Neural cell (in vitro differentiated cells): Measurements from ENCODE around the gene NTHL1. TPM values are rescaled to one million over a fixed set of nuclear protein-coding genes. Genes with fewer than 3 reads are reported as not detected.

Experiments
- H2AFZ ChIP-seq: fragments of 200-600, 300-800 bp; sonication (generic), shearing (Covaris generic); 2 replicates; pipeline ENCODE4 v1.6.0; 2014; ENCODE audit warnings: low read depth, mild to moderate bottlenecking, antibody characterized with exemption, low read length, moderate library complexity
- H3F3A ChIP-seq: fragments of 200-600 bp; shearing (Covaris generic); 2 replicates; pipeline ENCODE4 v1.6.1; 2016; ENCODE audit warnings: mild to moderate bottlenecking, moderate library complexity, mixed read lengths, antibody characterized with exemption, low read length; ENCODE audit not compliant: insufficient read depth, poor library complexity, severe bottlenecking
- H3K27ac ChIP-seq: fragments of 200-600, 300-800 bp; sonication (generic), shearing (Covaris generic); 2 replicates; pipeline ENCODE4 v1.5.1; 2014; ENCODE audit warnings: mild to moderate bottlenecking, low read length, moderate library complexity
- H3K27me3 ChIP-seq: fragments of 300-800, 200-600 bp; sonication (generic), shearing (Covaris generic); 2 replicates; pipeline ENCODE4 v1.6.0; 2014; ENCODE audit warnings: mild to moderate bottlenecking, low read depth, low read length, moderate library complexity; ENCODE audit not compliant: insufficient read depth
- H3K36me3 ChIP-seq: fragments of 300-800, 200-600 bp; sonication (generic), shearing (Covaris generic); 2 replicates; pipeline ENCODE4 v1.5.1; 2014; ENCODE audit warnings: mild to moderate bottlenecking, antibody characterized with exemption, low read length, moderate library complexity; ENCODE audit not compliant: insufficient read depth
- H3K4me2 ChIP-seq: fragments of 300-800, 200-600 bp; sonication (generic), shearing (Covaris generic); 2 replicates; pipeline ENCODE4 v1.6.0; 2014; ENCODE audit warnings: mild to moderate bottlenecking, low read length
- H3K4me3 ChIP-seq: fragments of 300-800, 200-600 bp; sonication (generic), shearing (Covaris generic); 2 replicates; pipeline ENCODE4 v1.5.1; 2014; ENCODE audit warnings: mild to moderate bottlenecking, low read length, moderate library complexity
- H3K79me2 ChIP-seq: fragments of 200-600 bp; shearing (Covaris generic); replicated peaks from 2 replicates; pipeline ENCODE4 v1.6.0; 2014; ENCODE audit warnings: mild to moderate bottlenecking, low read length, moderate library complexity; ENCODE audit not compliant: insufficient read depth
- H3K9ac ChIP-seq: fragments of 300-800, 200-600 bp; sonication (generic), shearing (Covaris generic); 2 replicates; pipeline ENCODE4 v1.6.1; 2016; ENCODE audit warnings: mild to moderate bottlenecking, low read length, mixed read lengths
- H3K9me2 ChIP-seq: fragments of 200-600 bp; shearing (Covaris generic); 2 replicates; pipeline ENCODE4 v1.6.1; 2016; ENCODE audit warnings: mild to moderate bottlenecking, low read length, mixed read lengths; ENCODE audit not compliant: insufficient read depth
- H3K9me3 ChIP-seq: fragments of 200-600, 300-800 bp; sonication (generic), shearing (Covaris generic); 2 replicates; pipeline ENCODE4 v1.6.1; 2016; ENCODE audit warnings: mild to moderate bottlenecking, mixed run types, low read length, moderate library complexity, mixed read lengths
- H4K20me1 ChIP-seq: fragments of 200-600 bp; shearing (Covaris generic); 2 replicates; pipeline ENCODE4 v1.6.1; 2016; ENCODE audit warnings: mild to moderate bottlenecking, mixed run types; ENCODE audit not compliant: insufficient read depth
- CTCF ChIP-seq: fragments of 450-650 bp; IDR thresholded peaks from 2 replicates; pipeline ENCODE4 v1.5.1; 2014; ENCODE audit warnings: antibody characterized with exemption, mild to moderate bottlenecking, moderate library complexity; ENCODE audit not compliant: poor library complexity, severe bottlenecking
- EP300 ChIP-seq: fragments of 450-650 bp; conservative IDR thresholded peaks from 2 replicates; pipeline ENCODE4 v1.6.1; 2014; ENCODE audit warnings: antibody characterized with exemption, mild to moderate bottlenecking, moderate library complexity; ENCODE audit not compliant: poor library complexity, severe bottlenecking
- EZH2 ChIP-seq: fragments of 200-600, 300-800 bp; shearing (Covaris generic), sonication (generic); IDR thresholded peaks from 2 replicates; pipeline ENCODE4 v1.6.1; 2014; ENCODE audit warnings: antibody characterized with exemption, low read length, borderline replicate concordance, mild to moderate bottlenecking; ENCODE audit not compliant: insufficient read depth, poor library complexity, severe bottlenecking
- MXI1 ChIP-seq: fragments of 450-650 bp; conservative IDR thresholded peaks from 2 replicates; pipeline ENCODE4 v1.6.1; 2014; ENCODE audit warnings: antibody characterized with exemption, mild to moderate bottlenecking; ENCODE audit not compliant: poor library complexity, severe bottlenecking
- POLR2AphosphoS5 ChIP-seq: IDR thresholded peaks from 2 replicates; pipeline ENCODE4 v1.6.1; 2012
- RAD21 ChIP-seq: fragments of 450-650 bp; conservative IDR thresholded peaks from 2 replicates; pipeline ENCODE4 v1.6.1; 2014; ENCODE audit warnings: antibody characterized with exemption, mild to moderate bottlenecking, moderate library complexity
- SMC3 ChIP-seq: fragments of 450-650 bp; conservative IDR thresholded peaks from 2 replicates; pipeline ENCODE4 v1.6.1; 2014; ENCODE audit warnings: antibody characterized with exemption, mild to moderate bottlenecking, moderate library complexity; ENCODE audit not compliant: poor library complexity
- TAF1 ChIP-seq: IDR thresholded peaks from 2 replicates; pipeline ENCODE4 v1.6.1; 2012; ENCODE audit warnings: low read depth
- polyA plus RNA-seq: library from polyadenylated mRNA; depleted of rRNA; stranded (reverse); fragments of >200 nt; gene quantifications from 2 replicates; pipeline ENCODE4 v1.2.3, GENCODE V29; 2014
- TF ChIP-seq, protein P1 (sequence below): IDR thresholded peaks from 2 replicates; pipeline ENCODE4 v1.6.1; 2012; ENCODE audit warnings: borderline replicate concordance

The NTHL1 gene
- polyA plus RNA-seq, 1 donor from 2014 or later: 43.1 TPM

DNA sequence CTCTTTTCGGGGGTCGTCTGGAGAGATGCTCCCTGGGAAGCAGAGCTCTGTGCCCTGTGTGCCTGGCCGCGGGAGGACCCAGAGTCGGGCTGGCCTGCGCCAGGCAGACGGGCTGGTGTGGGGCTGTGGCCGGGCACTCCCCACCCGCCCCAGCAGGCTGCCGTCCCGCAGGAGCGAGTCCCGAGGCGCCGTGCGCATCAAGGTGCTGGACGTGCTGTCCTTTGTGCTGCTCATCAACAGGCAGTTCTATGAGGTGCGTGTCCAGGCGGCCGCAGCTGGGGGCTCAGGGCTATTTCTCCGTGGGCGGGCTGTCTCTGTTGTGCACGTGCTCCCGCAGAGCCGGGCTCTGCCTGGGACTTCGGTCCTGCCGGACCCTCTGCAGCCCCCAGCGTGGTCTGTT is 15.2 kb upstream of the NTHL1 start:
- Histone ChIP-seq H2AFZ (no peak overlapping the region), H3K36me3 (no peaks in the 10 kb centered on the region), H3F3A (no peaks in the 10 kb centered on the region), H3K79me2 (no peaks in the 10 kb centered on the region), H3K27ac (no peak overlapping the region), H3K27me3 (no peaks in the 10 kb centered on the region), H3K9me2 (no peaks in the 10 kb centered on the region), H3K9me3 (no peaks in the 10 kb centered on the region), H3K9ac (no peak overlapping the region), H4K20me1 (no peaks in the 10 kb centered on the region), H3K4me2 (no peak overlapping the region), H3K4me3 (no peak overlapping the region)
- TF ChIP-seq EZH2: no peak
- no peak for TF ChIP-seq POLR2AphosphoS5
- TF ChIP-seq, protein P1, sequence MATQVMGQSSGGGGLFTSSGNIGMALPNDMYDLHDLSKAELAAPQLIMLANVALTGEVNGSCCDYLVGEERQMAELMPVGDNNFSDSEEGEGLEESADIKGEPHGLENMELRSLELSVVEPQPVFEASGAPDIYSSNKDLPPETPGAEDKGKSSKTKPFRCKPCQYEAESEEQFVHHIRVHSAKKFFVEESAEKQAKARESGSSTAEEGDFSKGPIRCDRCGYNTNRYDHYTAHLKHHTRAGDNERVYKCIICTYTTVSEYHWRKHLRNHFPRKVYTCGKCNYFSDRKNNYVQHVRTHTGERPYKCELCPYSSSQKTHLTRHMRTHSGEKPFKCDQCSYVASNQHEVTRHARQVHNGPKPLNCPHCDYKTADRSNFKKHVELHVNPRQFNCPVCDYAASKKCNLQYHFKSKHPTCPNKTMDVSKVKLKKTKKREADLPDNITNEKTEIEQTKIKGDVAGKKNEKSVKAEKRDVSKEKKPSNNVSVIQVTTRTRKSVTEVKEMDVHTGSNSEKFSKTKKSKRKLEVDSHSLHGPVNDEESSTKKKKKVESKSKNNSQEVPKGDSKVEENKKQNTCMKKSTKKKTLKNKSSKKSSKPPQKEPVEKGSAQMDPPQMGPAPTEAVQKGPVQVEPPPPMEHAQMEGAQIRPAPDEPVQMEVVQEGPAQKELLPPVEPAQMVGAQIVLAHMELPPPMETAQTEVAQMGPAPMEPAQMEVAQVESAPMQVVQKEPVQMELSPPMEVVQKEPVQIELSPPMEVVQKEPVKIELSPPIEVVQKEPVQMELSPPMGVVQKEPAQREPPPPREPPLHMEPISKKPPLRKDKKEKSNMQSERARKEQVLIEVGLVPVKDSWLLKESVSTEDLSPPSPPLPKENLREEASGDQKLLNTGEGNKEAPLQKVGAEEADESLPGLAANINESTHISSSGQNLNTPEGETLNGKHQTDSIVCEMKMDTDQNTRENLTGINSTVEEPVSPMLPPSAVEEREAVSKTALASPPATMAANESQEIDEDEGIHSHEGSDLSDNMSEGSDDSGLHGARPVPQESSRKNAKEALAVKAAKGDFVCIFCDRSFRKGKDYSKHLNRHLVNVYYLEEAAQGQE: no peak
- TF ChIP-seq SMC3: no peak
- no peak for TF ChIP-seq MXI1
- TF ChIP-seq RAD21: no peak
- no peak for TF ChIP-seq EP300
- TF ChIP-seq CTCF: no peak
- no peak for TF ChIP-seq TAF1

GRCh38 chr16:2061526-2061925 is 13.9 kb upstream of the NTHL1 start:
- H3K27ac ChIP-seq: no peak overlapping the region
- TF ChIP-seq TAF1: no peak
- TF ChIP-seq EZH2: no peak
- no peak for TF ChIP-seq MXI1
- TF ChIP-seq EP300: no peak
- H3K4me3 ChIP-seq: no peak overlapping the region
- no peaks in the 10 kb centered on the region for H3F3A ChIP-seq
- H3K9ac ChIP-seq: no peak overlapping the region
- no peaks in the 10 kb centered on the region for H3K9me2 ChIP-seq
- no peaks in the 10 kb centered on the region for H3K27me3 ChIP-seq
- H3K4me2 ChIP-seq: no peak overlapping the region
- no peaks in the 10 kb centered on the region for H4K20me1 ChIP-seq
- no peaks in the 10 kb centered on the region for H3K79me2 ChIP-seq
- H3K36me3 ChIP-seq: no peaks in the 10 kb centered on the region
- H3K9me3 ChIP-seq: no peaks in the 10 kb centered on the region
- H2AFZ ChIP-seq: no peak overlapping the region

- Histone ChIP-seq H3K4me2 (no peak overlapping the region), H3K27ac (no peak overlapping the region), H3K36me3 (no peaks in the 10 kb centered on the region), H4K20me1 (no peaks in the 10 kb centered on the region), H3K27me3 (no peaks in the 10 kb centered on the region), H3K9me2 (no peaks in the 10 kb centered on the region), H3F3A (no peaks in the 10 kb centered on the region), H3K9me3 (no peaks in the 10 kb centered on the region), H2AFZ (no peak overlapping the region), H3K4me3 (no peak overlapping the region), H3K9ac (no peak overlapping the region), H3K79me2 (no peaks in the 10 kb centered on the region)
- TF ChIP-seq EP300 (no peak), POLR2AphosphoS5 (no peak), CTCF (no peak), EZH2 (no peak), TAF1 (no peak), MXI1 (no peak), RAD21 (no peak), SMC3 (no peak)
- TF ChIP-seq, protein P1: no peak
These were observed 13.4 kb upstream of the NTHL1 start for GRCh38 chr16:2061023-2061422.
